MM.1S (cell line): Measurements from ENCODE around the gene LCNL1.

ENCODE experiments used
- CTCF ChIP-seq: fragments of 300-600 bp; sonication (generic); IDR thresholded peaks from 2 replicates; pipeline ENCODE4 v1.5.1; 2016; ENCODE audit warnings: antibody characterized with exemption, low read length, mixed read lengths
- EZH2phosphoT487 ChIP-seq: fragments of 300-600 bp; sonication (generic); IDR thresholded peaks from 2 replicates; pipeline ENCODE4 v1.6.1; 2018; ENCODE audit warnings: antibody characterized with exemption, low read length

GRCh38 chr9:136977649-136978072 is 5.1 kb upstream of the LCNL1 start:
- TF ChIP-seq CTCF = no peak
- TF ChIP-seq EZH2phosphoT487 = no peak
